IMR-90 (cell line): ENCODE measurements around the gene DAP3. TPM values are rescaled to one million over a fixed set of nuclear protein-coding genes. Genes with fewer than 3 reads are reported as not detected.

Experiments
- ATAC-seq: fragments of 200-7000 bp; cut with Tn5 transposase; 2 replicates; pipeline ENCODE4 v1.9.1; 2020; ENCODE audit warnings: low read depth, mild to moderate bottlenecking, moderate library complexity
- BruUV-seq: library from RNA; stranded (reverse); fragments of 400-500 nt; replicated peaks from 2 replicates; lab custom pipeline; 2021; lab: Mats Ljungman, UMichigan
- CTCF ChIA-PET: fragments of 300-600 bp; formaldehyde crosslinking; extraction: SDS; loops from one replicate; lab custom pipeline; 2021; ENCODE audit warnings: antibody characterized with exemption; lab: Yijun Ruan, JAX
- POLR2A ChIA-PET: fragments of 300-600 bp; sonication (Branson Sonifier 250); formaldehyde crosslinking; loops from one replicate; lab custom pipeline; 2022; ENCODE audit warnings: antibody characterized with exemption; ENCODE audit not compliant: unreplicated experiment; lab: Charles Lee
- DNase-seq: peaks from one replicate; pipeline ENCODE4 v3.0.0; 2013
- H2AFZ ChIP-seq: replicated peaks from 2 replicates; pipeline ENCODE3; 2013; ENCODE audit warnings: low read length, mild to moderate bottlenecking; ENCODE audit not compliant: poor library complexity
- H2AK5ac ChIP-seq: 2 replicates; pipeline ENCODE4 v1.6.1; 2013; ENCODE audit warnings: low read depth, low read length, inconsistent platforms
- H2AK9ac ChIP-seq: replicated peaks from 2 replicates; pipeline ENCODE3; 2013; ENCODE audit warnings: mild to moderate bottlenecking, low read depth, low read length, moderate library complexity; ENCODE audit not compliant: poor library complexity
- H2BK120ac ChIP-seq: 2 replicates; pipeline ENCODE4 v1.6.1; 2013; ENCODE audit warnings: low read depth, low read length, inconsistent platforms
- H2BK15ac ChIP-seq: 3 replicates; pipeline ENCODE4 v1.6.1; 2013; ENCODE audit warnings: low read depth, low read length, inconsistent platforms
- H2BK20ac ChIP-seq: 2 replicates; pipeline ENCODE4 v1.6.1; 2013; ENCODE audit warnings: low read depth, mild to moderate bottlenecking, inconsistent platforms, low read length, moderate library complexity
- H2BK5ac ChIP-seq: 2 replicates; pipeline ENCODE4 v1.6.1; 2013; ENCODE audit warnings: mild to moderate bottlenecking, low read depth, low read length, inconsistent platforms; ENCODE audit not compliant: poor library complexity, severe bottlenecking
- H3K14ac ChIP-seq: replicated peaks from 2 replicates; pipeline ENCODE4 v1.6.1; 2013; ENCODE audit warnings: low read depth, low read length, inconsistent platforms
- H3K18ac ChIP-seq: 2 replicates; pipeline ENCODE4 v1.6.1; 2013; ENCODE audit warnings: low read depth, low read length, control low read depth
- H3K23ac ChIP-seq: 2 replicates; pipeline ENCODE4 v1.6.1; 2013; ENCODE audit warnings: low read depth, low read length, inconsistent platforms
- H3K27ac ChIP-seq: 2 replicates; pipeline ENCODE4 v1.5.1; 2013; ENCODE audit warnings: mild to moderate bottlenecking, control low read depth, low read length; ENCODE audit not compliant: insufficient read depth
- H3K27me3 ChIP-seq: 2 replicates; pipeline ENCODE4 v1.6.1; 2013; ENCODE audit warnings: low read length; ENCODE audit not compliant: control insufficient read depth, insufficient read depth
- H3K36me3 ChIP-seq: 2 replicates; pipeline ENCODE4 v1.6.1; 2013; ENCODE audit warnings: low read length, mixed read lengths; ENCODE audit not compliant: control insufficient read depth, insufficient read depth
- H3K4ac ChIP-seq: 2 replicates; pipeline ENCODE4 v1.6.1; 2013; ENCODE audit warnings: low read depth, low read length, inconsistent platforms
- H3K4me1 ChIP-seq: 2 replicates; pipeline ENCODE4 v1.6.1; 2013; ENCODE audit warnings: low read length, mixed read lengths; ENCODE audit not compliant: control insufficient read depth, insufficient read depth
- H3K4me2 ChIP-seq: 2 replicates; pipeline ENCODE4 v1.6.1; 2013; ENCODE audit warnings: low read depth, mild to moderate bottlenecking, control low read depth, low read length, moderate library complexity
- H3K4me3 ChIP-seq: 2 replicates; pipeline ENCODE4 v1.5.1; 2013; ENCODE audit warnings: low read depth, mild to moderate bottlenecking, control low read depth, low read length, moderate library complexity; ENCODE audit not compliant: insufficient read depth
- H3K56ac ChIP-seq: 2 replicates; pipeline ENCODE4 v1.6.1; 2013; ENCODE audit warnings: low read length, inconsistent platforms; ENCODE audit not compliant: insufficient read depth; ENCODE audit errors: extremely low read depth
- H3K79me1 ChIP-seq, 2 experiments: 2 replicates each; pipeline ENCODE4 v1.6.1; 2013; ENCODE audit warnings: low read length in 2 of 2, inconsistent platforms in 1 of 2, low read depth in 1 of 2
- H3K9ac ChIP-seq: 2 replicates; pipeline ENCODE4 v1.6.1; 2013; ENCODE audit warnings: low read depth, low read length, control low read depth
- H3K9me1 ChIP-seq: 2 replicates; pipeline ENCODE4 v1.6.1; 2013; ENCODE audit warnings: low read length, inconsistent platforms; ENCODE audit not compliant: insufficient read depth
- H3K9me3 ChIP-seq: 2 replicates; pipeline ENCODE4 v1.6.1; 2013; ENCODE audit warnings: low read length; ENCODE audit not compliant: control insufficient read depth, insufficient read depth
- H4K20me1 ChIP-seq: 2 replicates; pipeline ENCODE4 v1.6.1; 2013; ENCODE audit warnings: low read length, inconsistent platforms; ENCODE audit not compliant: insufficient read depth
- H4K5ac ChIP-seq: 2 replicates; pipeline ENCODE4 v1.6.1; 2013; ENCODE audit warnings: mild to moderate bottlenecking, low read depth, low read length, control low read depth
- H4K8ac ChIP-seq, 2 experiments: 2 replicates each; pipeline ENCODE4 v1.6.1; 2013; ENCODE audit warnings: low read depth in 2 of 2, low read length in 2 of 2, control low read depth in 1 of 2, inconsistent platforms in 1 of 2
- H4K91ac ChIP-seq: 2 replicates; pipeline ENCODE4 v1.6.1; 2013; ENCODE audit warnings: low read depth, low read length, inconsistent platforms; ENCODE audit not compliant: insufficient read depth
- BHLHE40 ChIP-seq: fragments of 150-350 bp; IDR thresholded peaks from 2 replicates; pipeline ENCODE4 v1.6.1; 2016; ENCODE audit warnings: mild to moderate bottlenecking, low read depth, low read length
- CEBPB ChIP-seq: IDR thresholded peaks from 2 replicates; pipeline ENCODE4 v1.6.1; 2012; ENCODE audit warnings: low read depth, low read length, improper control_type of control experiment
- CHD1 ChIP-seq: IDR thresholded peaks from 2 replicates; pipeline ENCODE4 v1.6.1; 2012; ENCODE audit warnings: low read depth, low read length, improper control_type of control experiment
- CTCF ChIP-seq: conservative IDR thresholded peaks from 2 replicates; pipeline ENCODE4 v1.5.1; 2012; ENCODE audit warnings: mild to moderate bottlenecking, low read depth, low read length, improper control_type of control experiment
- FOS ChIP-seq: fragments of 150-350 bp; IDR thresholded peaks from 2 replicates; pipeline ENCODE4 v1.6.1; 2016; ENCODE audit warnings: low read depth, low read length
- MAZ ChIP-seq: IDR thresholded peaks from 2 replicates; pipeline ENCODE4 v1.6.1; 2012; ENCODE audit warnings: low read depth, mild to moderate bottlenecking, low read length, improper control_type of control experiment, moderate library complexity, borderline replicate concordance
- MXI1 ChIP-seq: IDR thresholded peaks from 2 replicates; pipeline ENCODE4 v1.6.1; 2012; ENCODE audit warnings: low read depth, mild to moderate bottlenecking, low read length, moderate library complexity, borderline replicate concordance
- NFE2L2 ChIP-seq: fragments of 150-350 bp; IDR thresholded peaks from 2 replicates; pipeline ENCODE4 v1.6.1; 2016; ENCODE audit warnings: low read depth, mild to moderate bottlenecking, low read length
- POLR2A ChIP-seq: IDR thresholded peaks from 2 replicates; pipeline ENCODE4 v1.6.1; 2012; ENCODE audit warnings: mild to moderate bottlenecking, low read depth, low read length
- RAD21 ChIP-seq: IDR thresholded peaks from 2 replicates; pipeline ENCODE4 v1.6.1; 2012; ENCODE audit warnings: low read length, improper control_type of control experiment
- RCOR1 ChIP-seq: IDR thresholded peaks from 2 replicates; pipeline ENCODE4 v1.6.1; 2012; ENCODE audit warnings: mild to moderate bottlenecking, low read length, improper control_type of control experiment; ENCODE audit not compliant: insufficient replicate concordance
- SMC3 ChIP-seq: fragments of 150-350 bp; IDR thresholded peaks from 2 replicates; pipeline ENCODE4 v1.6.1; 2016; ENCODE audit warnings: low read depth, mild to moderate bottlenecking, antibody characterized with exemption, low read length, moderate library complexity
- WGBS, 2 experiments: methylation state at CpG; one replicate each; pipeline versions ENCODE4 v1.1.5 to v1.1.7; 2013; ENCODE audit warnings: missing lambda C conversion rate in 2 of 2; ENCODE audit not compliant: insufficient read length in 1 of 2; ENCODE audit errors: extremely low coverage in 2 of 2; 5-methylcytosine and 5-hydroxymethylcytosine counted together
- dilution Hi-C: fragments of 300-500 bp; cut with HindIII; formaldehyde crosslinking; loops from one replicate; pipeline ENCODE4 v1.14.3; 2018; ENCODE audit warnings: low sequenced_read_pairs; ENCODE audit not compliant: unreplicated experiment
- in situ Hi-C: fragments of 300-500 bp; cut with MboI; formaldehyde crosslinking; loops from 3 replicates; pipeline ENCODE4 v1.14.3; 2019; ENCODE audit warnings: low sequenced_read_pairs, inconsistent platforms, mixed read lengths
- intact Hi-C: fragments of 100-400 bp; cut with micrococcal nuclease; formaldehyde crosslinking; loops from 2 replicates; pipeline ENCODE4 v1.10.0; 2022
- polyA plus RNA-seq, 3 experiments: library from polyadenylated mRNA; depleted of rRNA; stranded (reverse); fragments of >200 nt; gene quantifications; 2 replicates each; pipeline ENCODE4 v1.2.3, GENCODE V29; 2012; ENCODE audit warnings: low replicate concordance in 1 of 3
- total RNA-seq: library from RNA; depleted of rRNA; stranded (reverse); fragments of >200 nt; gene quantifications from 2 replicates; pipeline ENCODE4 v1.2.3, GENCODE V29; 2012
- TF ChIP-seq, protein P1 (sequence below): fragments of 150-350 bp; IDR thresholded peaks from 2 replicates; pipeline ENCODE4 v1.6.1; 2017; ENCODE audit warnings: mild to moderate bottlenecking, antibody characterized with exemption, low read length, low read depth
- TF ChIP-seq, protein P2 (sequence below): fragments of 150-350 bp; IDR thresholded peaks from 2 replicates; pipeline ENCODE4 v1.6.1; 2016; ENCODE audit warnings: low read depth, mild to moderate bottlenecking, low read length, moderate library complexity, borderline replicate concordance

Gene DAP3
- total and polyA plus RNA-seq, 2 of the 4 experiments (the other 2 are of a cell fraction) = 48.6 to 126 TPM

GRCh38 chr1:155688324-155689080 lies 389 bp upstream of the DAP3 start, which contains the start of gene YY1AP1:
Gene YY1AP1, minus strand, starts transcription at chr1:155688774. Its CDS starts 8,338 bp downstream, at chr1:155680436.
- Histone ChIP-seq H3K4me3 (peak within 1 kb of the TSS; percentile 80), H2AFZ (peak within 1 kb of the TSS; percentile 100), H3K36me3 (no peaks in the 10 kb centered on the region), H3K9me3 (no peaks in the 10 kb centered on the region), H3K56ac (peak within 1 kb of the TSS; percentile 98), H2AK5ac (peak within 1 kb of the TSS; percentile 93), H2BK5ac (peak within 1 kb of the TSS; percentile 100), H3K4ac (peak within 1 kb of the TSS; percentile 100), H4K5ac (peak within 1 kb of the TSS; percentile 99), H3K18ac (peak within 1 kb of the TSS; percentile 99), H3K79me1 (peaks cover 0 to 31% of the 10 kb centered on the region in 2 experiments), H3K27ac (peak within 1 kb of the TSS; percentile 99), H2BK120ac (peak within 1 kb of the TSS; percentile 100), H4K8ac (peak within 1 kb of the TSS; percentile 78 to 100), H3K9me1 (peaks cover 3% of the 10 kb centered on the region; the same call in 1 of the 2 replicates), H2AK9ac (peak within 1 kb of the TSS; percentile 92), H4K91ac (peak within 1 kb of the TSS; percentile 99), H3K27me3 (no peaks in the 10 kb centered on the region), H3K4me1 (peaks cover 2% of the 10 kb centered on the region), H3K9ac (peak within 1 kb of the TSS; percentile 99), H3K14ac (peak within 1 kb of the TSS; percentile 100), H3K4me2 (peak within 1 kb of the TSS; percentile 96), H2BK20ac (peak within 1 kb of the TSS; percentile 92), H3K23ac (peak within 1 kb of the TSS; percentile 100), H2BK15ac (peak within 1 kb of the TSS; percentile 97; the same call in 2 of the 3 replicates), H4K20me1 (peaks cover 40% of the 10 kb centered on the region)
- ATAC-seq = peak; percentile 92
- dilution Hi-C loops = no loop called here
- peak; percentile 85 for DNase-seq
- 1% methylated on average over 44 of the region's 81 CpGs; no CpG with 5 or more reads in 1 of the 2 experiments for WGBS, 2 experiments
- ChIA-PET CTCF (interaction anchor here (0.6 kb wide), 1 partner anchor 144 kb away, joined by 3 read pairs; no protein-coding TSS in a partner anchor), POLR2A (no interaction called here)
- in situ Hi-C loops = no loop called here
- intact Hi-C loops = no loop called here
- BruUV-seq = no TSS peak
- TF ChIP-seq CTCF (no peak), FOS (no peak), SMC3 (no peak), CEBPB (no peak), BHLHE40 (peak; percentile 97), MAZ (peak; percentile 51; the same call in 1 of the 2 replicates), MXI1 (peak; percentile 60; the same call in 1 of the 2 replicates), RCOR1 (no peak), RAD21 (no peak), CHD1 (peak; percentile 99; the same call in 1 of the 2 replicates), NFE2L2 (no peak), POLR2A (no peak; the same call in 1 of the 2 replicates)
- TF ChIP-seq, protein P1, sequence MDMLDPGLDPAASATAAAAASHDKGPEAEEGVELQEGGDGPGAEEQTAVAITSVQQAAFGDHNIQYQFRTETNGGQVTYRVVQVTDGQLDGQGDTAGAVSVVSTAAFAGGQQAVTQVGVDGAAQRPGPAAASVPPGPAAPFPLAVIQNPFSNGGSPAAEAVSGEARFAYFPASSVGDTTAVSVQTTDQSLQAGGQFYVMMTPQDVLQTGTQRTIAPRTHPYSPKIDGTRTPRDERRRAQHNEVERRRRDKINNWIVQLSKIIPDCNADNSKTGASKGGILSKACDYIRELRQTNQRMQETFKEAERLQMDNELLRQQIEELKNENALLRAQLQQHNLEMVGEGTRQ = no peak
- TF ChIP-seq, protein P2, sequence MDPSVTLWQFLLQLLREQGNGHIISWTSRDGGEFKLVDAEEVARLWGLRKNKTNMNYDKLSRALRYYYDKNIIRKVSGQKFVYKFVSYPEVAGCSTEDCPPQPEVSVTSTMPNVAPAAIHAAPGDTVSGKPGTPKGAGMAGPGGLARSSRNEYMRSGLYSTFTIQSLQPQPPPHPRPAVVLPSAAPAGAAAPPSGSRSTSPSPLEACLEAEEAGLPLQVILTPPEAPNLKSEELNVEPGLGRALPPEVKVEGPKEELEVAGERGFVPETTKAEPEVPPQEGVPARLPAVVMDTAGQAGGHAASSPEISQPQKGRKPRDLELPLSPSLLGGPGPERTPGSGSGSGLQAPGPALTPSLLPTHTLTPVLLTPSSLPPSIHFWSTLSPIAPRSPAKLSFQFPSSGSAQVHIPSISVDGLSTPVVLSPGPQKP = no peak
